HEK293T (cell line): ENCODE data around the gene NKD2.

Experiments used
- CTCF ChIA-PET: fragments of 350-600 bp; formaldehyde crosslinking; extraction: SDS; loops from one replicate; lab custom pipeline; 2021; ENCODE audit warnings: antibody characterized with exemption, inconsistent platforms; lab: Yijun Ruan, JAX
- POLR2A ChIA-PET: fragments of 350-600 bp; formaldehyde crosslinking; extraction: SDS; loops from one replicate; lab custom pipeline; 2020; ENCODE audit warnings: antibody characterized with exemption, inconsistent platforms; lab: Yijun Ruan, JAX
- DNase-seq: peaks from one replicate; pipeline ENCODE4 v3.0.0; 2012; ENCODE audit warnings: mixed read lengths; ENCODE audit errors: extremely low spot score
- SUZ12 ChIP-seq: fragments of 450-650 bp; IDR thresholded peaks from 2 replicates; pipeline ENCODE4 v1.6.1; 2016; ENCODE audit warnings: mild to moderate bottlenecking
- ZNF384 ChIP-seq: fragments of 450-650 bp; IDR thresholded peaks from 2 replicates; pipeline ENCODE4 v1.6.1; 2016

Gene NKD2

GRCh38 chr5:1087428-1087827 lies 78.8 kb downstream of the NKD2 start:
- no peak for DNase-seq
- no peak for TF ChIP-seq SUZ12
- CTCF ChIA-PET: no interaction called here
- POLR2A ChIA-PET: no interaction called here

GRCh38 chr5:1088031-1088430 lies 79.4 kb downstream of the NKD2 start:
- CTCF ChIA-PET: no interaction called here
- TF ChIP-seq ZNF384: no peak
- DNase-seq: no peak
- POLR2A ChIA-PET: no interaction called here
